Gastroesophageal sphincter (tissue), 4 donors: ENCODE data around the gene CDH4. TPM values are rescaled to one million over a fixed set of nuclear protein-coding genes. Genes with fewer than 3 reads are reported as not detected.

Experiments
- ATAC-seq: fragments of 150-250 bp; one replicate; pipeline ENCODE4 v1.9.1; 2016; ENCODE audit warnings: mild to moderate bottlenecking, moderate library complexity
- H3K27ac ChIP-seq, 4 donors: fragments of 200-600 bp; sonication (generic) in 3 of 4; 1 replicate in 3 of 4; 2 replicates in 1 of 4; pipeline ENCODE4 v1.5.1; 2016 to 2019
- H3K27me3 ChIP-seq: fragments of 200-600 bp; sonication (generic); one replicate; pipeline ENCODE4 v1.5.1; 2019
- H3K36me3 ChIP-seq, 2 donors: fragments of 200-600 bp; sonication (generic); one replicate each; pipeline ENCODE4 v1.5.1; 2019; ENCODE audit warnings: control low read depth in 1 of 2
- H3K4me1 ChIP-seq, 3 donors: fragments of 200-600 bp; sonication (generic); 1 replicate in 2 of 3; 2 replicates in 1 of 3; pipeline ENCODE4 v1.5.1; 2016 to 2019; ENCODE audit warnings: control low read depth in 2 of 3
- H3K4me3 ChIP-seq, 2 donors: fragments of 200-600 bp; sonication (generic); one replicate each; pipeline ENCODE4 v1.5.1; 2019; ENCODE audit warnings: mild to moderate bottlenecking in 1 of 2, moderate library complexity in 1 of 2
- H3K9me3 ChIP-seq, 3 donors: fragments of 200-600 bp; sonication (generic); one replicate each; pipeline ENCODE4 v1.5.1; 2017 to 2019; ENCODE audit warnings: control low read depth in 2 of 3
- CTCF ChIP-seq, 4 experiments: fragments of 200-600 bp in 2 of 4; fragments of 450-650 bp in 2 of 4; sonication (generic) in 1 of 4; IDR thresholded peaks; one replicate each; pipeline ENCODE4 v1.5.1; 2017 to 2019; ENCODE audit warnings: antibody characterized with exemption in 4 of 4, mild to moderate bottlenecking in 2 of 4, moderate library complexity in 2 of 4
- EP300 ChIP-seq: sonication (generic); formaldehyde crosslinking; IDR thresholded peaks from one replicate; pipeline ENCODE4 v1.6.1; 2017; ENCODE audit warnings: antibody characterized with exemption, mild to moderate bottlenecking
- POLR2A ChIP-seq, 2 donors: fragments of 450-650 bp; IDR thresholded peaks; one replicate each; pipeline ENCODE4 v1.6.1; 2017; ENCODE audit warnings: antibody characterized with exemption in 2 of 2, mild to moderate bottlenecking in 2 of 2, moderate library complexity in 1 of 2
- POLR2AphosphoS5 ChIP-seq: sonication (generic); formaldehyde crosslinking; IDR thresholded peaks from one replicate; pipeline ENCODE4 v1.6.1; 2017; ENCODE audit warnings: antibody characterized with exemption
- WGBS, 2 donors: methylation state at CpG; one replicate each; pipeline ENCODE4 v1.1.5; 2018; ENCODE audit warnings: low coverage in 1 of 2; 5-methylcytosine and 5-hydroxymethylcytosine counted together
- total RNA-seq, 4 donors: library from RNA; depleted of rRNA; stranded (reverse); fragments of >200 nt; gene quantifications; one replicate each; pipeline ENCODE4 v1.1.0, GENCODE V29; 2016

Gene CDH4
- total RNA-seq, 4 donors from 2014 or later = under 0.01 to 1.5 (median 0.42) TPM; not detected in 1

DNA sequence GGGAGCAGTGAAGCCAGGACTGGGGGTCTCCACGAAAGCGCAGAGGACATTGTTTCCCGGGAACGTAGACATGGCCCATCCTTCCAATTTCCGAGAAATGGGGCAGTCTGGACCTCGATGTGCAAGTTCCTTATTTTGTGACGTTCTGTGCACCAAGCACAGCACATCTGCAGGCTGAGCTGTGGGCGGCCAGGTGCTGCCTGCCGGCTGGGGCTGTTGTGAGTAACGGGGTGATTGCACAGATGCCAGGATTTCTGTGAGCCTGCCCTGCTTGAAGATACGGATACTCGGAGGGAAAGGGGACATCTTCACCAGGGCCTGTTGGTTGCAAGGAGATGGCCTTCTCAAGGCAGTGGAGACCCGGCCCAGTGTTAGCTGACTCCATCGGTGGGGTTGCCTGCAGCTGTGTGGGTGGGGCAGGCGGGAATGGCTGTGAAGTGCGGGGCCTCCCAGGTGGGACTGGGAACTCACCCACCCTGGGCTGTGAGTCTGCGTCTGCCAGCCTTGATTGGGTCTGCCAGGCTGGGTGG is 27.6 kb downstream of the CDH4 start:
- Histone ChIP-seq H3K27ac (no peak overlapping the region), H3K36me3 (no peaks in the 10 kb centered on the region), H3K4me1 (no peaks in the 10 kb centered on the region), H3K4me3 (no peak overlapping the region), H3K9me3 (peaks cover 0 to 4% (median 0%) of the 10 kb centered on the region in 3 donors), H3K27me3 (peaks cover 51% of the 10 kb centered on the region)
- WGBS, 2 donors = 72 to 78% methylated on average over 2 to 4 of the region's 17 CpGs
- no peak for ATAC-seq
- TF ChIP-seq POLR2A (IDR thresholded peaks at IDR 0.05) (no peak), POLR2AphosphoS5 (no peak), CTCF (IDR thresholded peaks at IDR 0.05) (no peak), EP300 (no peak)

GRCh38 chr20:61280217-61280980 is 28.3 kb downstream of the CDH4 start:
- no peaks in the 10 kb centered on the region for H3K4me1 ChIP-seq
- no peak for ATAC-seq
- no peak overlapping the region for H3K4me3 ChIP-seq
- no peaks in the 10 kb centered on the region for H3K9me3 ChIP-seq
- H3K27me3 ChIP-seq = peaks cover 46% of the 10 kb centered on the region
- H3K27ac ChIP-seq = no peak overlapping the region
- TF ChIP-seq POLR2A (IDR thresholded peaks at IDR 0.05) (no peak), CTCF (IDR thresholded peaks at IDR 0.05) (no peak), POLR2AphosphoS5 (no peak), EP300 (no peak)
- 81 to 82% methylated on average over 4 to 21 of the region's 27 CpGs for WGBS, 2 donors
- H3K36me3 ChIP-seq = no peaks in the 10 kb centered on the region

DNA sequence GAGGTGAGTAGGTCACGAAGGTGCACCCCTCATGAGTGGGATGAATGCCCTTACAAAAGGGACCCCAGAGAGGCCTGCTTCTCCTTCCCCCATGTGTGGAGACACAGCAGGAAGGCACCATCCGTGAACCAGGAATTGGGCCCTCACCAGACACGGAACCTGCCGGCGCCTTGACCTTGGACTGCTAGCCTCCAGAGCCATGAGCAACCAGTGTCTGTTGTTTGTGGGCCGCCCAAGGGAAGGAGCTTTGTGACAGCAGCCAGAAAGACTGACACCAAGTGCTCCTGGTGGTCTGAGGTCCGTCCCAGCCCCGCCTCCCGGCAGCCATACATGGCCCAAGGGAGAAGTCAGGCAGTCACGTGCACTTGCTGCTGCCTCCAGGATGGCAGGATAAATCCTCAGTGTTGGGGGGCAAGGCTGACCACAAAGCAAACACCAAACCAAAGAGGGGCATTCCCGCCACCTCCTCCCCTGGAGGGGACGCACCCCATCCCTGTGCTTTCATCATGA is 29.3 kb downstream of the CDH4 start:
- no peak overlapping the region for H3K27ac ChIP-seq
- no CpG with 5 or more reads among the region's 12 CpGs for WGBS, 2 donors
- no peaks in the 10 kb centered on the region for H3K9me3 ChIP-seq
- no peaks in the 10 kb centered on the region for H3K36me3 ChIP-seq
- H3K4me3 ChIP-seq = no peak overlapping the region
- no peaks in the 10 kb centered on the region for H3K4me1 ChIP-seq
- H3K27me3 ChIP-seq = peaks cover 43% of the 10 kb centered on the region
- ATAC-seq = no peak
- TF ChIP-seq EP300 (no peak), POLR2A (IDR thresholded peaks at IDR 0.05) (no peak), CTCF (IDR thresholded peaks at IDR 0.05) (no peak), POLR2AphosphoS5 (no peak)

GRCh38 chr20:61284752-61285151 is 32.7 kb downstream of the CDH4 start:
- Histone ChIP-seq H3K27me3 (peaks cover 25% of the 10 kb centered on the region), H3K4me1 (no peaks in the 10 kb centered on the region), H3K27ac (no peak overlapping the region), H3K9me3 (no peaks in the 10 kb centered on the region), H3K4me3 (no peak overlapping the region), H3K36me3 (no peaks in the 10 kb centered on the region)
- no peak for ATAC-seq
- 21 to 81% methylated on average over 2 to 4 of the region's 5 CpGs for WGBS, 2 donors
- no peak for TF ChIP-seq EP300
- no peak for TF ChIP-seq POLR2A (IDR thresholded peaks at IDR 0.05)
- no peak for TF ChIP-seq POLR2AphosphoS5
- no peak for TF ChIP-seq CTCF (IDR thresholded peaks at IDR 0.05)

DNA sequence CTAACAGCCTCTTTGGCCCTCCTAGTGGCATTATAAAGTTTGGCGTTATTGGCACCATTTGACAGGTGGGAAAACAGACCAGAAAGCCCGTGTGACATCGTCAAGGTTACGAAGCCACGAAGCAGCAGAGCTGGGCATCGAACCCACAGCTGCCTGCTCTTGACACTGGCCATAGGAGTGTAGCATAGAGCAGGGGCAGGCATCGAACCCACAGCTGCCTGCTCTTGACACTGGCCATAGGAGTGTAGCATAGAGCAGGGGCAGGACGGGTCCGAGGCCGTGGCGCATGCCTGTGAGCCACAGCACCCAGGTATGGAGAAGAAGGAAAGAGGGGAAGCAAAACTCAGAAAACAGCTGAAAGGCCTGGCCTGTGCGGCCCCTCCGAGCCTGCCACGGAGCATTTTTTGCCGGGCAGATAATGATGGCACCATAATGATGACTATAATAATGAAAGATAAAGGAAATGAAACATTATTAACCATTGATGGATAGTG is 33.1 kb downstream of the CDH4 start:
- no peaks in the 10 kb centered on the region for H3K9me3 ChIP-seq
- TF ChIP-seq POLR2AphosphoS5 = no peak
- TF ChIP-seq POLR2A (IDR thresholded peaks at IDR 0.05) = no peak
- TF ChIP-seq CTCF (IDR thresholded peaks at IDR 0.05) = no peak
- TF ChIP-seq EP300 = no peak
- no peaks in the 10 kb centered on the region for H3K36me3 ChIP-seq
- no peak overlapping the region for H3K27ac ChIP-seq
- no peak for ATAC-seq
- H3K4me3 ChIP-seq = no peak overlapping the region
- no peaks in the 10 kb centered on the region for H3K4me1 ChIP-seq
- H3K27me3 ChIP-seq = peaks cover 20% of the 10 kb centered on the region
- 72 to 83% methylated on average over 4 to 12 of the region's 15 CpGs for WGBS, 2 donors
